ENCODE data around the gene TTC13. TPM values are rescaled to one million over a fixed set of nuclear protein-coding genes. Genes with fewer than 3 reads are reported as not detected.

TTC13 gene
- total and polyA plus RNA-seq, 2 of the 13 experiments (the other 11 are each of a cell fraction or from before 2014, with no cell fraction given), result 5.8 to 15.9 TPM

- no peak overlapping the region for H3K27ac ChIP-seq (ENCODE audit: extremely low read length, insufficient read depth, low read length)
- CTCF ChIA-PET (ENCODE audit: low intra/inter-chr PET ratio, low total read pairs), result interaction anchor here (1.8 to 1.9 kb wide), 2 partner anchors 63 to 182 kb away, joined by 9 to 11 read pairs; no protein-coding TSS in a partner anchor
- intact Hi-C loops (cut with micrococcal nuclease; ENCODE audit: unreplicated experiment) (loop anchor here (1.0 to 10.0 kb wide), 6 partner anchors 63 to 338 kb away; partner anchors contain the start of genes AGT and COG2), in situ Hi-C loops (cut with HindIII; ENCODE audit: extremely low pct_ligation_motif_present, low pct_unique_long_range_greater_than_20kb) (no loop called here)
- H3K9me3 ChIP-seq (ENCODE audit: low read length), result no peaks in the 10 kb centered on the region
- peak overlapping the region; percentile 77; the same call in 1 of the 2 replicates for H3K9ac ChIP-seq (ENCODE audit: insufficient read depth, low read depth, low read length)
- peak overlapping the region; percentile 81 for H3K4me2 ChIP-seq (ENCODE audit: low read depth, low read length)
- peaks cover 21% of the 10 kb centered on the region for H3K4me1 ChIP-seq (ENCODE audit: insufficient read depth, low read length)
- TF ChIP-seq KDM2A (CRISPR knock-in tag; IDR thresholded peaks at IDR 0.05; ENCODE audit: borderline replicate concordance, low read depth) (no peak), ZNF331 (CRISPR knock-in tag; IDR thresholded peaks at IDR 0.05) (no peak)
- DNase-seq (ENCODE audit: low spot score), result no peak
- no peak overlapping the region for H2AFZ ChIP-seq (ENCODE audit: low read length)
- H4K20me1 ChIP-seq (ENCODE audit: insufficient read depth, low read length), result no peaks in the 10 kb centered on the region
- peak overlapping the region; percentile 75 to 89 (median 87); a peak in 5 of 6 replicates for H3K4me3 ChIP-seq (replicated peaks in 1 of 3; ENCODE audit: insufficient read depth in 1 of 3, low read depth in 2 of 3, low read length in 3 of 3)
- no TSS peak for BruUV-seq (replicated peaks)
- peaks cover 9% of the 10 kb centered on the region for H3K79me2 ChIP-seq (ENCODE audit: insufficient read depth, low read length)
- 83% methylated on average over 4 of the region's 4 CpGs for WGBS (ENCODE audit: low lambda C conversion rate)
- H3K36me3 ChIP-seq (replicated peaks in 1 of 2; ENCODE audit: control insufficient read depth in 1 of 2, insufficient read depth in 2 of 2, low read length in 2 of 2), result peaks cover 0 to 1% of the 10 kb centered on the region in 2 experiments; a peak in 1 of 5 replicates
- no peaks in the 10 kb centered on the region; a peak in 1 of 5 replicates for H3K27me3 ChIP-seq (ENCODE audit: control insufficient read depth in 1 of 2, insufficient read depth in 2 of 2, low read length in 2 of 2)
- POLR2A ChIA-PET, result no interaction called here
- ATAC-seq, result no peak
- FAIRE-seq, result no peak
Observed at GRCh38 chr1:230979952-230980351, 1.3 kb upstream of the TTC13 start.

- BruUV-seq (replicated peaks), result TSS peak; percentile 81
- TF ChIP-seq ZNF510 (CRISPR knock-in tag; IDR thresholded peaks at IDR 0.05; ENCODE audit: low read depth), result 0 out of 2 replicates have a peak, but pooled peaks have one; percentile 11
- no peak for TF ChIP-seq ZNF703 (CRISPR knock-in tag; IDR thresholded peaks at IDR 0.05; ENCODE audit: borderline replicate concordance)
- no peak for TF ChIP-seq ZNF34 (CRISPR knock-in tag; IDR thresholded peaks at IDR 0.05; ENCODE audit: borderline replicate concordance)
- no peak for TF ChIP-seq NKX3-1 (CRISPR knock-in tag; IDR thresholded peaks at IDR 0.05)
- no peak for TF ChIP-seq NFE2 (CRISPR knock-in tag; IDR thresholded peaks at IDR 0.05)
- peak; percentile 33; the same call in 1 of the 2 replicates for TF ChIP-seq KDM5A (IDR thresholded peaks at IDR 0.05; ENCODE audit: borderline replicate concordance, low read length)
- TF ChIP-seq KAT7 (CRISPR knock-in tag; IDR thresholded peaks at IDR 0.05; ENCODE audit: borderline replicate concordance), result 0 out of 2 replicates have a peak, but pooled peaks have one; percentile 2
- TF ChIP-seq TERF1 (CRISPR knock-in tag; IDR thresholded peaks at IDR 0.05), result no peak
- no peak for TF ChIP-seq RBM39 (IDR thresholded peaks at IDR 0.05; ENCODE audit: low read depth, low read length, poor library complexity, severe bottlenecking)
- no peak for TF ChIP-seq ETV6 (CRISPR knock-in tag; conservative IDR thresholded peaks at IDR 0.05)
- TF ChIP-seq ZBTB39 (CRISPR knock-in tag; IDR thresholded peaks at IDR 0.05), result 0 out of 2 replicates have a peak, but pooled peaks have one; percentile 36
- peak; percentile 79; the same call in 1 of the 2 replicates for TF ChIP-seq ZFP36L1 (CRISPR knock-in tag; IDR thresholded peaks at IDR 0.05)
- TF ChIP-seq TMF1 (CRISPR knock-in tag; IDR thresholded peaks at IDR 0.05; ENCODE audit: low read depth), result no peak
Observed at GRCh38 chr1:230979389-230979716, 692 bp upstream of the TTC13 start.

More at GRCh38 chr1:230979389-230979716, 692 bp upstream of the TTC13 start:
- Histone ChIP-seq H3K36me3 (replicated peaks in 1 of 2; ENCODE audit: control insufficient read depth in 1 of 2, insufficient read depth in 2 of 2, low read length in 2 of 2) (peaks cover 0 to 1% of the 10 kb centered on the region in 2 experiments; a peak in 1 of 5 replicates), H3K9me3 (ENCODE audit: low read length) (no peaks in the 10 kb centered on the region), H3K27me3 (ENCODE audit: control insufficient read depth in 1 of 2, insufficient read depth in 2 of 2, low read length in 2 of 2) (no peaks in the 10 kb centered on the region; a peak in 1 of 5 replicates), H3K4me1 (ENCODE audit: insufficient read depth, low read length) (peaks cover 21% of the 10 kb centered on the region), H3K9ac (ENCODE audit: insufficient read depth, low read depth, low read length) (peak overlapping the region; percentile 77), H3K27ac (ENCODE audit: extremely low read length, insufficient read depth, low read length) (peak overlapping the region; percentile 54), H2AFZ (ENCODE audit: low read length) (peak overlapping the region; percentile 67), H3K4me3 (replicated peaks in 1 of 3; ENCODE audit: insufficient read depth in 1 of 3, low read depth in 2 of 3, low read length in 3 of 3) (peak overlapping the region; percentile 75 to 89 (median 87)), H3K79me2 (ENCODE audit: insufficient read depth, low read length) (peaks cover 9% of the 10 kb centered on the region), H3K4me2 (ENCODE audit: low read depth, low read length) (peak overlapping the region; percentile 81), H4K20me1 (ENCODE audit: insufficient read depth, low read length) (no peaks in the 10 kb centered on the region)
- in situ Hi-C loops (cut with HindIII; ENCODE audit: extremely low pct_ligation_motif_present, low pct_unique_long_range_greater_than_20kb) (no loop called here), intact Hi-C loops (cut with micrococcal nuclease; ENCODE audit: unreplicated experiment) (loop anchor here (1.0 to 10.0 kb wide), 6 partner anchors 62 to 337 kb away; partner anchors contain the start of genes AGT and COG2)
- ChIA-PET CTCF (ENCODE audit: low intra/inter-chr PET ratio, low total read pairs) (interaction anchor here (1.8 to 1.9 kb wide), 2 partner anchors 62 to 182 kb away, joined by 9 to 11 read pairs; no protein-coding TSS in a partner anchor), POLR2A (interaction anchor here (1.0 to 1.4 kb wide), 3 partner anchors 12 to 66 kb away, joined by 3 to 4 read pairs (median 3); no protein-coding TSS in a partner anchor)
- FAIRE-seq, result no peak
- DNase-seq (ENCODE audit: low spot score), result no peak
- WGBS (ENCODE audit: low lambda C conversion rate), result 2% methylated on average over 12 of the region's 12 CpGs
- ATAC-seq, result no peak
